Smooth muscle cell (in vitro differentiated cells): Measurements from ENCODE around the gene PCDHB12. TPM values are rescaled to one million over a fixed set of nuclear protein-coding genes. Genes with fewer than 3 reads are reported as not detected.
"Not testable (repeated sequence)": the region's sequence is repeated elsewhere in the genome, so short reads cannot be mapped to it uniquely, and the experiment has no call there.

Experiments
- DNase-seq: peaks from one replicate; lab custom pipeline; 2025; ENCODE audit not compliant: unreplicated experiment; lab: John Stamatoyannopoulos, UW
- H2AFZ ChIP-seq: fragments of 200-600 bp; sonication (generic); 2 replicates; pipeline ENCODE4 v1.6.0; 2016; ENCODE audit warnings: antibody characterized with exemption, low read depth, mild to moderate bottlenecking
- H3F3A ChIP-seq: fragments of 200-600 bp; sonication (generic); 2 replicates; pipeline ENCODE4 v1.6.0; 2017; ENCODE audit warnings: antibody characterized with exemption, low read depth
- H3K27ac ChIP-seq: fragments of 200-600 bp; sonication (generic); 2 replicates; pipeline ENCODE4 v1.5.1; 2016; ENCODE audit warnings: low read depth, mild to moderate bottlenecking
- H3K27me3 ChIP-seq: fragments of 200-600 bp; sonication (generic); 2 replicates; pipeline ENCODE4 v1.6.1; 2016; ENCODE audit warnings: low read depth, mild to moderate bottlenecking
- H3K36me3 ChIP-seq: fragments of 200-600 bp; sonication (generic); 2 replicates; pipeline ENCODE4 v1.5.1; 2016; ENCODE audit warnings: low read depth
- H3K4me1 ChIP-seq: fragments of 200-600 bp; sonication (generic); 2 replicates; pipeline ENCODE4 v1.5.1; 2016; ENCODE audit warnings: low read depth
- H3K4me2 ChIP-seq: fragments of 200-600 bp; sonication (generic); 2 replicates; pipeline ENCODE4 v1.6.0; 2016; ENCODE audit warnings: mild to moderate bottlenecking
- H3K4me3 ChIP-seq: fragments of 200-600 bp; sonication (generic); 2 replicates; pipeline ENCODE4 v1.5.1; 2016; ENCODE audit warnings: mild to moderate bottlenecking
- H3K79me2 ChIP-seq: fragments of 200-600 bp; sonication (generic); 2 replicates; pipeline ENCODE4 v1.6.0; 2016; ENCODE audit warnings: low read depth, mild to moderate bottlenecking
- H3K9ac ChIP-seq: fragments of 200-600 bp; sonication (generic); 2 replicates; pipeline ENCODE4 v1.6.0; 2016; ENCODE audit warnings: low read depth
- H3K9me3 ChIP-seq: fragments of 200-600 bp; sonication (generic); replicated peaks from 2 replicates; pipeline ENCODE4 v1.5.1; 2016; ENCODE audit warnings: low read depth
- H4K20me1 ChIP-seq: fragments of 200-600 bp; sonication (generic); 2 replicates; pipeline ENCODE4 v1.6.0; 2016; ENCODE audit warnings: low read depth
- WGBS: methylation state at CpG from one replicate; pipeline ENCODE4 v1.1.7; 2016; ENCODE audit warnings: low lambda C conversion rate; 5-methylcytosine and 5-hydroxymethylcytosine counted together
- polyA plus RNA-seq: library from polyadenylated mRNA; unstranded; fragments of >200 nt; fragmentation: Nextera tagmentation; extraction: Ambion mirVana; gene quantifications from 2 replicates; pipeline ENCODE4 v1.2.1, GENCODE V29; 2016
- total RNA-seq: library from RNA; depleted of rRNA; stranded (reverse); fragments of >200 nt; gene quantifications from 2 replicates; pipeline ENCODE4 v1.2.3, GENCODE V29; 2014
- TF ChIP-seq, protein P1 (sequence below): fragments of 200-600 bp; sonication (generic); IDR thresholded peaks from 2 replicates; pipeline ENCODE4 v1.5.1; 2017; ENCODE audit warnings: borderline replicate concordance, mild to moderate bottlenecking, antibody characterized with exemption; ENCODE audit not compliant: insufficient read depth, poor library complexity, severe bottlenecking

PCDHB12 gene
- total and polyA plus RNA-seq, 2 experiments from 2014 or later: 1.0 to 3.6 TPM

DNA sequence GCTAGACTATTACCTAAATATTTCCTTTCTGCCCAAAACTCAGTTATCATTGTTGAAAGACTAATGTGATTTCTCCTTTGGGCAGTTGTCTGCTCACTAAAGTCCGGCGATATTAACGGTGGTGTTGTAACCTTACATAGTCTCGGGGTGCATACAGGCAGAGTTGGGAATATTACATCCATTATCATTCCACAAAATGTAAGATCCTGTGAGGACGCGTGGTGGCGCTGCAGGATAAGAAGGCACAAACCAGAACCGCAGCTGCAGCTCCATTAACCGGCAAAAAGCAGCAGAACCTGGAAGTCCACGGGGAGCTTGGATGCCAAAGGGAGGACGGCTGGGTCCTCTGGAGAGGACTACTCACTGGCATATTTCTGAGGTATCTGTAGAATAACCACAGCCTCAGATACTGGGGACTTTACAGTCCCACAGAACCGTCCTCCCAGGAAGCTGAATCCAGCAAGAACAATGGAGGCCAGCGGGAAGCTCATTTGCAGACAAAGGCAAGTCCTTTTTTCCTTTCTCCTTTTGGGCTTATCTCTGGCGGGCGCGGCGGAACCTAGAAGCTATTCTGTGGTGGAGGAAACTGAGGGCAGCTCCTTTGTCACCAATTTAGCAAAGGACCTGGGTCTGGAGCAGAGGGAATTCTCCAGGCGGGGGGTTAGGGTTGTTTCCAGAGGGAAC lies 5.3 kb downstream of the PCDHB12 start, which contains the start of gene PCDHB13:
Gene PCDHB13 (plus strand): TSS at position 264 of the 684 bp plus-strand sequence. CDS start 205 bp downstream, at position 469.
- not testable (repeated sequence) for DNase-seq, H3K4me2 ChIP-seq, H3K9ac ChIP-seq, H2AFZ ChIP-seq, H3K27ac ChIP-seq, H3K27me3 ChIP-seq, H3F3A ChIP-seq, H3K4me1 ChIP-seq, H3K9me3 ChIP-seq, H4K20me1 ChIP-seq, H3K79me2 ChIP-seq, H3K36me3 ChIP-seq
- TF ChIP-seq, protein P1, sequence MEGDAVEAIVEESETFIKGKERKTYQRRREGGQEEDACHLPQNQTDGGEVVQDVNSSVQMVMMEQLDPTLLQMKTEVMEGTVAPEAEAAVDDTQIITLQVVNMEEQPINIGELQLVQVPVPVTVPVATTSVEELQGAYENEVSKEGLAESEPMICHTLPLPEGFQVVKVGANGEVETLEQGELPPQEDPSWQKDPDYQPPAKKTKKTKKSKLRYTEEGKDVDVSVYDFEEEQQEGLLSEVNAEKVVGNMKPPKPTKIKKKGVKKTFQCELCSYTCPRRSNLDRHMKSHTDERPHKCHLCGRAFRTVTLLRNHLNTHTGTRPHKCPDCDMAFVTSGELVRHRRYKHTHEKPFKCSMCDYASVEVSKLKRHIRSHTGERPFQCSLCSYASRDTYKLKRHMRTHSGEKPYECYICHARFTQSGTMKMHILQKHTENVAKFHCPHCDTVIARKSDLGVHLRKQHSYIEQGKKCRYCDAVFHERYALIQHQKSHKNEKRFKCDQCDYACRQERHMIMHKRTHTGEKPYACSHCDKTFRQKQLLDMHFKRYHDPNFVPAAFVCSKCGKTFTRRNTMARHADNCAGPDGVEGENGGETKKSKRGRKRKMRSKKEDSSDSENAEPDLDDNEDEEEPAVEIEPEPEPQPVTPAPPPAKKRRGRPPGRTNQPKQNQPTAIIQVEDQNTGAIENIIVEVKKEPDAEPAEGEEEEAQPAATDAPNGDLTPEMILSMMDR: peak; percentile 29
- peak within 1 kb of the TSS; percentile 39 for H3K4me3 ChIP-seq
- 38% methylated on average over 13 of the region's 18 CpGs for WGBS

DNA sequence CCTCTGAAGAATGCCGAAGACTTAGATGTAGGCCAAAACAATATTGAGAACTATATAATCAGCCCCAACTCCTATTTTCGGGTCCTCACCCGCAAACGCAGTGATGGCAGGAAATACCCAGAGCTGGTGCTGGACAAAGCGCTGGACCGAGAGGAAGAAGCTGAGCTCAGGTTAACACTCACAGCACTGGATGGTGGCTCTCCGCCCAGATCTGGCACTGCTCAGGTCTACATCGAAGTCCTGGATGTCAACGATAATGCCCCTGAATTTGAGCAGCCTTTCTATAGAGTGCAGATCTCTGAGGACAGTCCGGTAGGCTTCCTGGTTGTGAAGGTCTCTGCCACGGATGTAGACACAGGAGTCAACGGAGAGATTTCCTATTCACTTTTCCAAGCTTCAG lies 6.1 kb downstream of the PCDHB12 start:
- not testable (repeated sequence) for H3F3A ChIP-seq, H3K4me3 ChIP-seq, H3K79me2 ChIP-seq, DNase-seq, H3K27me3 ChIP-seq, H2AFZ ChIP-seq, H4K20me1 ChIP-seq, H3K4me1 ChIP-seq, H3K9me3 ChIP-seq, H3K27ac ChIP-seq, H3K4me2 ChIP-seq, H3K36me3 ChIP-seq, H3K9ac ChIP-seq
- WGBS: 98% methylated on average over 12 of the region's 12 CpGs

DNA sequence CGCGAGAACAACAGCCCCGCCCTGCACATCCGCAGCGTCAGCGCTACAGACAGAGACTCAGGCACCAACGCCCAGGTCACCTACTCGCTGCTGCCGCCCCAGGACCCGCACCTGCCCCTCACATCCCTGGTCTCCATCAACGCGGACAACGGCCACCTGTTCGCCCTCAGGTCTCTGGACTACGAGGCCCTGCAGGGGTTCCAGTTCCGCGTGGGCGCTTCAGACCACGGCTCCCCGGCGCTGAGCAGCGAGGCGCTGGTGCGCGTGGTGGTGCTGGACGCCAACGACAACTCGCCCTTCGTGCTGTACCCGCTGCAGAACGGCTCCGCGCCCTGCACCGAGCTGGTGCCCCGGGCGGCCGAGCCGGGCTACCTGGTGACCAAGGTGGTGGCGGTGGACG lies 7.0 kb downstream of the PCDHB12 start:
- WGBS: 97% methylated on average over 28 of the region's 40 CpGs
- H3K9ac ChIP-seq, DNase-seq: not testable (repeated sequence)

DNA sequence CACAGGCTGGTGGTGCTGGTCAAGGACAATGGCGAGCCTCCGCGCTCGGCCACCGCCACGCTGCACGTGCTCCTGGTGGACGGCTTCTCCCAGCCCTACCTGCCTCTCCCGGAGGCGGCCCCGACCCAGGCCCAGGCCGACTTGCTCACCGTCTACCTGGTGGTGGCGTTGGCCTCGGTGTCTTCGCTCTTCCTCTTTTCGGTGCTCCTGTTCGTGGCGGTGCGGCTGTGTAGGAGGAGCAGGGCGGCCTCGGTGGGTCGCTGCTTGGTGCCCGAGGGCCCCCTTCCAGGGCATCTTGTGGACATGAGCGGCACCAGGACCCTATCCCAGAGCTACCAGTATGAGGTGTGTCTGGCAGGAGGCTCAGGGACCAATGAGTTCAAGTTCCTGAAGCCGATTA lies 7.5 kb downstream of the PCDHB12 start:
- not testable (repeated sequence) for H3K27me3 ChIP-seq, H4K20me1 ChIP-seq, H3K4me1 ChIP-seq, H3K4me2 ChIP-seq, H3K9me3 ChIP-seq, H3K9ac ChIP-seq, H3K79me2 ChIP-seq, H3K4me3 ChIP-seq, H3K36me3 ChIP-seq, H3K27ac ChIP-seq, DNase-seq, H2AFZ ChIP-seq, H3F3A ChIP-seq
- WGBS: 97% methylated on average over 15 of the region's 26 CpGs

More for the DNA sequence above, 7.0 kb downstream of the PCDHB12 start:
- not testable (repeated sequence) for H3K27me3 ChIP-seq, H3F3A ChIP-seq, H3K9me3 ChIP-seq, H3K4me1 ChIP-seq, H3K36me3 ChIP-seq, H3K27ac ChIP-seq, H3K4me3 ChIP-seq, H3K4me2 ChIP-seq, H4K20me1 ChIP-seq, H2AFZ ChIP-seq, H3K79me2 ChIP-seq

DNA sequence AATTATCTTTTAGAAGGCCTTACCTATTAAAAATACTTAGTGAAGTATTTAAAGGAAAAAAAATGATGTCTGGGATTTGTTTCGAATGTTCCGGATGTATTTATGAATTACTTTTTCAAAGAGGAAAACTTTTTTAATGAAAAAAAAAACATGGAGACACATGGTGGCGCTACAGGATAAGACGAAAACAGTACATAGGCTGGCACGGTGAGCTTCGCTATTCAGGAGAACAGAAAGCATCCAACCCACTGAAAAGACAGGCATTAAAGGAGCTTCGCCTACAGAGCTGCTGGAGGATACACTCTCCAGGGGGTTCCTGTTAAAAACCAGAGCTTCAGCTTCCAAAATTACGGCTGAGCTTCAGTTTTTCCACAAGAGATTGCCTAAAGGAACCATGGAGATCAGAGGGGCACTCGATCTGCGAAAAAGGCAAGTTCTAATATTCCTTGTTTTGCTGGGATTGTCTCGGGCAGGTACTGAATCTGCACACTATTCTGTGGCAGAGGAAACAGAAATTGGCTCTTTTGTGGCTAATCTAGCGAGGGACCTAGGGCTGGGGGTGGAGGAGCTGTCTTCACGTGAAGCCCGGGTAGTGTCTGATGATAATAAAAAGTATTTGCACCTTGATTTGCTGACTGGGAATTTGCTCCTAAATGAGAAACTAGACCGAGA lies 14.7 kb downstream of the PCDHB12 start, which contains the start of gene PCDHB14:
Gene PCDHB14 (plus strand): TSS at position 232 of the 672 bp plus-strand sequence. CDS start 163 bp downstream, at position 395.
- H3K9ac ChIP-seq: no peak within 1 kb of the TSS
- H3K27ac ChIP-seq: no peak within 1 kb of the TSS
- peaks cover 8% of the 10 kb centered on the region for H3K4me1 ChIP-seq
- no peaks in the 10 kb centered on the region for H3F3A ChIP-seq
- no peaks in the 10 kb centered on the region for H4K20me1 ChIP-seq
- H3K79me2 ChIP-seq: no peaks in the 10 kb centered on the region
- 47% methylated on average over 15 of the region's 15 CpGs for WGBS
- H3K4me2 ChIP-seq: peak within 1 kb of the TSS; percentile 74
- no peak for DNase-seq
- H3K36me3 ChIP-seq: no peaks in the 10 kb centered on the region
- TF ChIP-seq, protein P1: peak; percentile 25
- peaks cover 3% of the 10 kb centered on the region for H3K9me3 ChIP-seq
- no peaks in the 10 kb centered on the region for H3K27me3 ChIP-seq
- peak within 1 kb of the TSS; percentile 34 for H3K4me3 ChIP-seq
- H2AFZ ChIP-seq: peak within 1 kb of the TSS; percentile 24

DNA sequence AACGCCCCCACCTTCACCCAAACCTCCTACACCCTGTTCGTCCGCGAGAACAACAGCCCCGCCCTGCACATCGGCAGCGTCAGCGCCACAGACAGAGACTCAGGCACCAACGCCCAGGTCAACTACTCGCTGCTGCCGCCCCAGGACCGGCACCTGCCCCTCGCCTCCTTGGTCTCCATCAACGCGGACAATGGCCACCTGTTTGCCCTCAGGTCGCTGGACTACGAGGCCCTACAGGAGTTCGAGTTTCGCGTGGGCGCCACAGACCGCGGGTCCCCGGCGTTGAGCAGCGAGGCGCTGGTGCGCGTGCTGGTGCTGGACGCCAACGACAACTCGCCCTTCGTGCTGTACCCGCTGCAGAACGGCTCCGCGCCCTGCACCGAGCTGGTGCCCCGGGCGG lies 16.3 kb downstream of the PCDHB12 start:
- not testable (repeated sequence) for H3K27me3 ChIP-seq, H3K36me3 ChIP-seq, H2AFZ ChIP-seq, H3K79me2 ChIP-seq, H4K20me1 ChIP-seq, DNase-seq, H3K4me2 ChIP-seq, H3K9me3 ChIP-seq, H3F3A ChIP-seq, H3K4me3 ChIP-seq, H3K27ac ChIP-seq, H3K9ac ChIP-seq, H3K4me1 ChIP-seq
- WGBS: 95% methylated on average over 28 of the region's 40 CpGs

DNA sequence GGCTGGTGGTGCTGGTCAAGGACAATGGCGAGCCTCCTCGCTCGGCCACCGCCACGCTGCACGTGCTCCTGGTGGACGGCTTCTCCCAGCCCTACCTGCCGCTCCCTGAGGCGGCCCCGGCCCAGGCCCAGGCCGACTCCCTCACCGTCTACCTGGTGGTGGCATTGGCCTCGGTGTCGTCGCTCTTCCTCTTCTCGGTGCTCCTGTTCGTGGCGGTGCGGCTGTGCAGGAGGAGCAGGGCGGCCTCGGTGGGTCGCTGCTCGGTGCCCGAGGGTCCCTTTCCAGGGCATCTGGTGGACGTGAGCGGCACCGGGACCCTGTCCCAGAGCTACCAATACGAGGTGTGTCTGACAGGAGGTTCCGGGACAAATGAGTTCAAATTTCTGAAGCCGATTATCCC lies 16.9 kb downstream of the PCDHB12 start:
- not testable (repeated sequence) for DNase-seq, H3K36me3 ChIP-seq, H3K4me1 ChIP-seq, H4K20me1 ChIP-seq, H2AFZ ChIP-seq, H3K9me3 ChIP-seq, H3K9ac ChIP-seq, H3K27me3 ChIP-seq, H3F3A ChIP-seq, H3K27ac ChIP-seq, H3K4me3 ChIP-seq, H3K79me2 ChIP-seq, H3K4me2 ChIP-seq
- WGBS: 98% methylated on average over 21 of the region's 30 CpGs
